ENCODE data around the gene MAMDC4.

The MAMDC4 gene

DNA sequence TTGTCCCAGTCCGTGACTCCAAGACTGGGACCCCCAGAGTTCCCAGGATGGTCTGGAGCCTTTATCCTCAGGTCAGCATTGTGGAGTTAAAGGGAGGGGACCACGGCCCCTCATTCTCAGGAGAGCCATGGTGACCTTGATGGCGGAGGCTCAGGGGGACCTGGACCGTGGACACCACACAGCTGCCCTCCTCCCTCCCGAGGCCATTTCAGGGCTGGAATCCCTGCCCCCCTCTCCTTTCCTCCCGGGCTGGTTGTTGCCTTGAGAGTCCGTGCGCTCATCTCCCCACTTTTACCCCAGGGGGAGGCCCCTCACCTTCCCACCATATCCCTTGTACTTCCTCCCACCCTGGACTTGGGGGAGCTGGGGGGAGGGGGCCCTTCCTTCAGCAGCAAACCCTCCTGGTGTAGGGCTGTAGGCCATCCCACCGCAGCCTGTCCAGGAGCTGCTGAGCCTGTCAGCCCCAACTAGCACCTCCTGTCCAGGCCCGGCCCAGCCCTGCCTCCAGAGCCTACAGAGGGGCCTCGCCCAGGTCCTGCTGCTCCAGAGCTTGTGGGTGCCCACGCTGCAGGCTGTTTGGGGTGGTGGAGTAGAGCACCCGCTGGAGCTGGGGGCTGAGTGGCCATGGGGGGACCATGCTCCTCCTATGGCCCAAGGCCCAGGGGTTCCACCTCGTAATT, 24.2 kb upstream of the MAMDC4 start:
- TF ChIP-seq, protein P1, sequence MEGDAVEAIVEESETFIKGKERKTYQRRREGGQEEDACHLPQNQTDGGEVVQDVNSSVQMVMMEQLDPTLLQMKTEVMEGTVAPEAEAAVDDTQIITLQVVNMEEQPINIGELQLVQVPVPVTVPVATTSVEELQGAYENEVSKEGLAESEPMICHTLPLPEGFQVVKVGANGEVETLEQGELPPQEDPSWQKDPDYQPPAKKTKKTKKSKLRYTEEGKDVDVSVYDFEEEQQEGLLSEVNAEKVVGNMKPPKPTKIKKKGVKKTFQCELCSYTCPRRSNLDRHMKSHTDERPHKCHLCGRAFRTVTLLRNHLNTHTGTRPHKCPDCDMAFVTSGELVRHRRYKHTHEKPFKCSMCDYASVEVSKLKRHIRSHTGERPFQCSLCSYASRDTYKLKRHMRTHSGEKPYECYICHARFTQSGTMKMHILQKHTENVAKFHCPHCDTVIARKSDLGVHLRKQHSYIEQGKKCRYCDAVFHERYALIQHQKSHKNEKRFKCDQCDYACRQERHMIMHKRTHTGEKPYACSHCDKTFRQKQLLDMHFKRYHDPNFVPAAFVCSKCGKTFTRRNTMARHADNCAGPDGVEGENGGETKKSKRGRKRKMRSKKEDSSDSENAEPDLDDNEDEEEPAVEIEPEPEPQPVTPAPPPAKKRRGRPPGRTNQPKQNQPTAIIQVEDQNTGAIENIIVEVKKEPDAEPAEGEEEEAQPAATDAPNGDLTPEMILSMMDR (conservative IDR thresholded peaks at IDR 0.05): no peak
- TF ChIP-seq ZFX (IDR thresholded peaks at IDR 0.05): no peak
- no peak overlapping the region for H3K27ac ChIP-seq

DNA sequence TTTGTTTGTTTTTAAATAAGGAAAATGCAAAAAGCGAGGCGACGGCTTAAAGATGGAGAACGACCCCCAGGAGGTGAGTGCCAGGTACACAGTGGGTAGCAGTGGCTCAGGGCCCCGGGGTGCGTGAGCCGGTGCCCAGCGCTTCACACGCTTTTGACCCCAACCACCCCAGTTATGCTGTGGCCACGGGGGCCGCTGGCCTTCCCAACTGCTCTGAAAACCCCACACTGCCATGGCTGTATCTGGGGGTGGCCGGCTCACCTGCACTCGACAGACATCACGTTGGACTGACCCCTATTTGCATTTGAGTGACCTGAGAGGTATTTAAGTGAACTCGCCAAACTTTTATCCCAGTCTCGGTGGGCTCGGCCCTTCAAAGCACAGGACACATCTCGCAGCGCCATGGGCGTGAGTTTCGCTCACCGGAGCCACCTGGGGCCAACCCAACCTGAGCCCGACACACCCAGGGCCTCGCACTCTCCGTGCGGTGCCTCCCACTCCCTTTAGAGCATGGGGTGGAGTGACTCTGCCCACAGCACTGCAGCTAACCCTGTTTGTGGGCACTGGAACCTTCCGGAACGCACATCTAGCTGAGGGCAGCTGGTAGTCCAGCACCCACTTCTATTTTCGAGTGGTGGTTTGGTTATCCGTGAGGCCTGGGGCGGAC, 23.5 kb upstream of the MAMDC4 start:
- TF ChIP-seq, protein P1 (conservative IDR thresholded peaks at IDR 0.05): no peak
- no peak for TF ChIP-seq ZFX (IDR thresholded peaks at IDR 0.05)
- no peak overlapping the region for H3K27ac ChIP-seq

DNA sequence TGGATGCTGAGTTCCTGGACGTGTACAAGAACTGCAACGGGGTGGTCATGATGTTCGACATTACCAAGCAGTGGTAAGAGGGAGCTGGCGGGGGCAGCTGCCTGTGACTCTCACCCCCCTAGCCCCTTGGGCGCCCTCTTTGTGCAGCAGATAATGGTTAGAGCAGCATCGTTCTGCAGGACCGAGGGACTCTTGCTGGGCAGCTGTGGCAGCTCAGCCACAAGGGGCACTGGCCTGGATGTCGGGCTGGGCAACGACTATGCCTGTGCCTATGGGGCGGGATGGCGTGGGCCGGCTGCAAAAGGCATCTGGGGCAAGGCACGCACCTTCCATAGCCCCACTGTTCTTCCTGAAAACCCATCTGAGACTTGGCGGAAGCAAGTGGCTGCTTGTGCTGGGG, 22.7 kb upstream of the MAMDC4 start:
- H3K27ac ChIP-seq: no peak overlapping the region
- TF ChIP-seq, protein P1 (conservative IDR thresholded peaks at IDR 0.05): no peak
- no peak for TF ChIP-seq ZFX (IDR thresholded peaks at IDR 0.05)

DNA sequence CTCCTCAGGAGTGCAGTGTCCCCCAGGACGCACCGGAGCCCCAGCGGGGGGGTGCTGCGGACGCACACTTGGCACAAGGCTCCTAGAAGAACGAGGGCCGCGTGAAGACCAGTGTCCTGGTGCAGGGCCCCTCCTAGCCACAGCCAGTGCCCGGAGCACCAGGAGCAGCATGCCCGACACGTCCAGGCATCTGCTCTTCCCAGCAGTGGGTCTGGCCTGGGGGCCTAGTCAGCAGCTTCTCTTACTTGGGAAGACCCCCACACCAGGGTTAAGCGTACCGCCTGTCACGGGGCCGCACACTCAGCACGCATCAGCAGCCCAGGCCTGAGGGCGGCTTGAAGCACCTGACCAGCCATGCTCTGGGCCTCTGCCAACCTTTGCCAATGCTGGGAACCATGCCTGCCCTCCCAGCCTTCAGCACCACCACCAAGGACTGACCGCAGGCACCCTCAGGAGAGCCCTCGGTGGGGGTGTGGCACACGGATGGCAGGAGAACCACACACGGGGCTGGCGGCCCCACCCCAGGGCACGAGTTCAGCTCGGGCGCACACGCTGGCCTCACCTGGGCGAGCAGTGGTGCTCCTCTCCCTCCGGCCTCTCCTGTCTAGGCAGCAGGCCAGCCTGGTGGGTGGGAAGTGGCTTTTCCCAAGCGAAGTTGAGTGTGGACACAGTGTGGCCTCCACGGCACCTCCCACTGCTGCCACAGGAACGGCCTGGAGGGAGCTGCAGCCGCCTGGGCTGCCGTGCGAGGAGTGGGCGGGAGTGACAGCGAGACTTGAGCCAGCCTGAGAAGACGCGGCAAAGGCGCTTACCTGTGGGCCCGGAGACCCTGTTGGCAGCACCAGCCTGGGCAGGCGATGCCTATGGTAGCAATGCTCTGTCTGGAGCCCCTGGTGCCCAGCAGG, 21.9 kb upstream of the MAMDC4 start:
- no peak overlapping the region for H3K27ac ChIP-seq
- TF ChIP-seq, protein P1 (conservative IDR thresholded peaks at IDR 0.05): no peak
- no peak for TF ChIP-seq ZFX (IDR thresholded peaks at IDR 0.05)

DNA sequence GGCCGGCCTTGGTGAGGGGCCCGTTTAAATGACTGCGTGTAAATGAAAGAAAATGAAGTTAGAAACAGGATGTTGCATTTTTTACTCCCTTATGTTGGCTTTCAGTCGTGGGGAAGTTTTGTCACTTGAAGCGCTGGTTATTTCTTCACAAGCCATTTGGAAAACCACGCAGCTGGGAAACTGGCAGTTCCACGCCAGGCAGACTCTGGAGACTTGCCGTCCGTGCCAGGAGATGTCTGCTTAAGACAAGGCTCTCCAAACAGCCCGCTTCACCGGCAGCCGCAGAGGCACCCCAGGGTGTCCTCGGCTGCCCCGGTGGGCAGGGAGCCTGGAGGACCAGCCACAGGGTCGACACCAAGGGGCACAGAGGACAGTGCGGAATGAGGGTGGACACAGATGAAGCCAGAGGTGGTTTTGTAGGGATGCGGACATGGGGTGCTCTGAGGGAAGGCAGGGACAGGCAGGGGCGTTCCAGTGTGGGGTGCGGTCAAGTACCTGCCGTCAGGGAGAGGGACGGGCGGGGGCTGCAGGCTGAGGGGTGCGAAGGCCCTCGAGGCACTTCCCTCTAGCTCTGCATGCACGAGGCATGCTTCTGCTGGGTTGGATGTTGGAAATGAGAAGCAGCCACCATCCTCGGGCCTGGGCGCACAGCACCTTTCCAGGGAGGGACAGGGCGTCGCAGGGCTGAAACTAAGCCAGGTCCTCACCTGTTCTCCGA, 21.0 kb upstream of the MAMDC4 start:
- TF ChIP-seq, protein P1 (conservative IDR thresholded peaks at IDR 0.05): no peak
- no peak for TF ChIP-seq ZFX (IDR thresholded peaks at IDR 0.05)
- H3K27ac ChIP-seq: no peak overlapping the region

DNA sequence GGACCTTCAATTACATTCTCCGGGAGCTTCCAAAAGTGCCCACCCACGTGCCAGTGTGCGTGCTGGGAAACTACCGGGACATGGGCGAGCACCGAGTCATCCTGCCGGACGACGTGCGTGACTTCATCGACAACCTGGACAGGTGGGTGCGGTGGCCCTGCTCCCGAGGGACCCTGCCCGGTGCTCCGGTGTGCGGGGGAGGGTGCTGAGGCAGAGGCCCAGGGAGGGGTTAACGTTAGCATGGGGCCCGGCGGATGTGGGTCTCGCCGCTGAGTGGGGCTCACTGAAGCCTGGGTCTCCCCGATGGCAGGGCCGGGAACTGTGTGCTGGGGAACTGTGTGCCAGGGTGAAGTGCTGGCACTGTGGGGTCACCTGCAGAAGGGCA, 20.4 kb upstream of the MAMDC4 start:
- H3K27ac ChIP-seq: no peak overlapping the region
- TF ChIP-seq ZFX (IDR thresholded peaks at IDR 0.05): no peak
- TF ChIP-seq, protein P1 (conservative IDR thresholded peaks at IDR 0.05): no peak
